Stomach (tissue), 4 donors: ENCODE measurements around the gene IDH3B.

Experiments
- POLR2AphosphoS5 ChIP-seq, 3 donors: sonication (generic); formaldehyde crosslinking; IDR thresholded peaks; one replicate each; pipeline ENCODE4 v1.6.1; 2016; ENCODE audit warnings: antibody characterized with exemption in 3 of 3
- TF ChIP-seq, protein P1 (sequence below), 7 experiments: fragments of 450-650 bp in 4 of 7; fragments of 200-600 bp in 3 of 7; sonication (generic) in 3 of 7; IDR thresholded peaks; one replicate each; pipeline ENCODE4 v1.5.1; 2016 to 2019; ENCODE audit warnings: antibody characterized with exemption in 7 of 7, control low read depth in 2 of 7, mild to moderate bottlenecking in 1 of 7

GRCh38 chr20:2695206-2695983, 31.4 kb upstream of the IDH3B start:
- TF ChIP-seq POLR2AphosphoS5 (IDR thresholded peaks at IDR 0.05): no peak
- TF ChIP-seq, protein P1, sequence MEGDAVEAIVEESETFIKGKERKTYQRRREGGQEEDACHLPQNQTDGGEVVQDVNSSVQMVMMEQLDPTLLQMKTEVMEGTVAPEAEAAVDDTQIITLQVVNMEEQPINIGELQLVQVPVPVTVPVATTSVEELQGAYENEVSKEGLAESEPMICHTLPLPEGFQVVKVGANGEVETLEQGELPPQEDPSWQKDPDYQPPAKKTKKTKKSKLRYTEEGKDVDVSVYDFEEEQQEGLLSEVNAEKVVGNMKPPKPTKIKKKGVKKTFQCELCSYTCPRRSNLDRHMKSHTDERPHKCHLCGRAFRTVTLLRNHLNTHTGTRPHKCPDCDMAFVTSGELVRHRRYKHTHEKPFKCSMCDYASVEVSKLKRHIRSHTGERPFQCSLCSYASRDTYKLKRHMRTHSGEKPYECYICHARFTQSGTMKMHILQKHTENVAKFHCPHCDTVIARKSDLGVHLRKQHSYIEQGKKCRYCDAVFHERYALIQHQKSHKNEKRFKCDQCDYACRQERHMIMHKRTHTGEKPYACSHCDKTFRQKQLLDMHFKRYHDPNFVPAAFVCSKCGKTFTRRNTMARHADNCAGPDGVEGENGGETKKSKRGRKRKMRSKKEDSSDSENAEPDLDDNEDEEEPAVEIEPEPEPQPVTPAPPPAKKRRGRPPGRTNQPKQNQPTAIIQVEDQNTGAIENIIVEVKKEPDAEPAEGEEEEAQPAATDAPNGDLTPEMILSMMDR (IDR thresholded peaks at IDR 0.05): no peak
